Stimulated activated naive B cell treated with anti-CD40 and anti-IgM and Interleukin-4, amounts not matched to agents 10 μg/mL and 1 μg/mL and 100 μg/mL, for 72 hours (primary cell): Measurements from ENCODE around the gene ARMC10.
"Not testable (repeated sequence)": the region's sequence is repeated elsewhere in the genome, so short reads cannot be mapped to it uniquely, and the experiment has no call there.

ENCODE experiments used
- ATAC-seq, 2 donors: fragments of 150-1000 bp; cut with Tn5 transposase; replicated peaks; 2 replicates each; pipeline ENCODE4 v1.10.0; 2021; ENCODE audit warnings: moderate library complexity in 1 of 2
- DNase-seq: peaks from one replicate; pipeline ENCODE4 v3.0.0; 2021
- H3K27ac Mint-ChIP-seq: one replicate; pipeline ENCODE4 v1.8.0; 2022; ENCODE audit warnings: mild to moderate bottlenecking, mixed read lengths
- H3K27me3 Mint-ChIP-seq, 2 donors: one replicate each; pipeline ENCODE4 v1.8.0; 2022; ENCODE audit warnings: mixed read lengths in 2 of 2
- H3K36me3 Mint-ChIP-seq, 2 donors: one replicate each; pipeline ENCODE4 v1.8.0; 2022; ENCODE audit warnings: mixed read lengths in 2 of 2, mild to moderate bottlenecking in 1 of 2
- H3K4me1 Mint-ChIP-seq, 2 donors: one replicate each; pipeline ENCODE4 v1.8.0; 2022; ENCODE audit warnings: mixed read lengths in 2 of 2, mild to moderate bottlenecking in 1 of 2
- H3K4me3 Mint-ChIP-seq, 2 donors: one replicate each; pipeline ENCODE4 v1.8.0; 2022; ENCODE audit warnings: mild to moderate bottlenecking in 2 of 2, mixed read lengths in 2 of 2, moderate library complexity in 1 of 2
- H3K9me3 Mint-ChIP-seq, 2 donors: one replicate each; pipeline ENCODE4 v1.8.0; 2022; ENCODE audit warnings: mixed read lengths in 2 of 2, mild to moderate bottlenecking in 1 of 2

Gene ARMC10

GRCh38 chr7:103094102-103094501, 19.2 kb downstream of the ARMC10 start:
- Mint-ChIP-seq H3K4me3 (no peak overlapping the region), H3K27ac (no peak overlapping the region), H3K9me3 (no peaks in the 10 kb centered on the region), H3K4me1 (no peaks in the 10 kb centered on the region), H3K36me3 (peaks cover 25 to 49% of the 10 kb centered on the region in 2 donors), H3K27me3 (no peaks in the 10 kb centered on the region)
- DNase-seq: no peak
- ATAC-seq: no peak

GRCh38 chr7:103095558-103095957, 20.6 kb downstream of the ARMC10 start:
- DNase-seq, H3K9me3 Mint-ChIP-seq, H3K27me3 Mint-ChIP-seq, ATAC-seq, H3K27ac Mint-ChIP-seq, H3K4me1 Mint-ChIP-seq, H3K4me3 Mint-ChIP-seq: not testable (repeated sequence)
- H3K36me3 Mint-ChIP-seq: peaks cover 24 to 41% of the 10 kb centered on the region in 2 donors

- H3K4me1 Mint-ChIP-seq: no peaks in the 10 kb centered on the region
- no peaks in the 10 kb centered on the region for H3K27me3 Mint-ChIP-seq
- peaks cover 22 to 36% of the 10 kb centered on the region in 2 donors for H3K36me3 Mint-ChIP-seq
- ATAC-seq: no peak
- DNase-seq: no peak
- H3K27ac Mint-ChIP-seq: no peak overlapping the region
- H3K9me3 Mint-ChIP-seq: no peaks in the 10 kb centered on the region
- H3K4me3 Mint-ChIP-seq: no peak overlapping the region
Observed at GRCh38 chr7:103097041-103097440, 22.1 kb downstream of the ARMC10 start.

- DNase-seq (no peak), ATAC-seq (no peak)
- H3K4me3 Mint-ChIP-seq: no peak overlapping the region
- H3K27me3 Mint-ChIP-seq: no peaks in the 10 kb centered on the region
- H3K27ac Mint-ChIP-seq: no peak overlapping the region
- no peaks in the 10 kb centered on the region for H3K9me3 Mint-ChIP-seq
- H3K36me3 Mint-ChIP-seq: peaks cover 22 to 40% of the 10 kb centered on the region in 2 donors
- H3K4me1 Mint-ChIP-seq: no peaks in the 10 kb centered on the region
Observed at GRCh38 chr7:103100348-103100747, 25.4 kb downstream of the ARMC10 start.

- Mint-ChIP-seq H3K36me3 (peaks cover 19 to 38% of the 10 kb centered on the region in 2 donors), H3K27ac (no peak overlapping the region)
Observed at GRCh38 chr7:103101543-103101942, 26.6 kb downstream of the ARMC10 start.

GRCh38 chr7:103106005-103106702, 31.2 kb downstream of the ARMC10 start:
- Mint-ChIP-seq H3K36me3 (peaks cover 51 to 61% of the 10 kb centered on the region in 2 donors), H3K27ac (no peak overlapping the region), H3K27me3 (no peaks in the 10 kb centered on the region), H3K4me3 (no peak overlapping the region), H3K4me1 (peaks cover 5 to 16% of the 10 kb centered on the region in 2 donors), H3K9me3 (peaks cover 5 to 14% of the 10 kb centered on the region in 2 donors)
- ATAC-seq: no peak
- no peak for DNase-seq

More at GRCh38 chr7:103101543-103101942, 26.6 kb downstream of the ARMC10 start:
- no peaks in the 10 kb centered on the region for H3K27me3 Mint-ChIP-seq
- no peak overlapping the region for H3K4me3 Mint-ChIP-seq
- no peaks in the 10 kb centered on the region for H3K9me3 Mint-ChIP-seq
- ATAC-seq (no peak), DNase-seq (no peak)
- H3K4me1 Mint-ChIP-seq: no peaks in the 10 kb centered on the region

GRCh38 chr7:103106703-103107070, 31.7 kb downstream of the ARMC10 start:
- not testable (repeated sequence) for ATAC-seq, H3K27me3 Mint-ChIP-seq, H3K4me3 Mint-ChIP-seq, H3K27ac Mint-ChIP-seq, DNase-seq
- H3K9me3 Mint-ChIP-seq: peaks cover 5 to 14% of the 10 kb centered on the region in 2 donors
- H3K4me1 Mint-ChIP-seq: peaks cover 5 to 16% of the 10 kb centered on the region in 2 donors
- H3K36me3 Mint-ChIP-seq: peaks cover 57 to 66% of the 10 kb centered on the region in 2 donors

- Mint-ChIP-seq H3K9me3 (peaks cover 5 to 14% of the 10 kb centered on the region in 2 donors), H3K27ac (no peak overlapping the region), H3K27me3 (no peaks in the 10 kb centered on the region), H3K4me3 (no peak overlapping the region), H3K36me3 (peaks cover 49 to 58% of the 10 kb centered on the region in 2 donors), H3K4me1 (peaks cover 3 to 8% of the 10 kb centered on the region in 2 donors)
- no peak for ATAC-seq
- no peak for DNase-seq
Observed at GRCh38 chr7:103113164-103113563, 38.2 kb downstream of the ARMC10 start.

GRCh38 chr7:103114576-103115008, 39.7 kb downstream of the ARMC10 start:
- peaks cover 0 to 8% of the 10 kb centered on the region in 2 donors for H3K4me1 Mint-ChIP-seq
- no peak overlapping the region for H3K4me3 Mint-ChIP-seq
- peaks cover 38 to 45% of the 10 kb centered on the region in 2 donors for H3K36me3 Mint-ChIP-seq
- no peak overlapping the region for H3K27ac Mint-ChIP-seq
- ATAC-seq: no peak
- no peak for DNase-seq
- H3K9me3 Mint-ChIP-seq: peaks cover 3 to 7% of the 10 kb centered on the region in 2 donors
- H3K27me3 Mint-ChIP-seq: no peaks in the 10 kb centered on the region

- H3K27ac Mint-ChIP-seq: no peak overlapping the region
- H3K4me3 Mint-ChIP-seq: no peak overlapping the region
- no peak for ATAC-seq
- H3K4me1 Mint-ChIP-seq: peaks cover 0 to 4% of the 10 kb centered on the region in 2 donors
- no peaks in the 10 kb centered on the region for H3K27me3 Mint-ChIP-seq
- no peak for DNase-seq
- H3K9me3 Mint-ChIP-seq: peaks cover under 1 to 2% of the 10 kb centered on the region in 2 donors
- H3K36me3 Mint-ChIP-seq: peaks cover 31 to 39% of the 10 kb centered on the region in 2 donors
Observed at GRCh38 chr7:103115771-103116170, 40.8 kb downstream of the ARMC10 start.

- ATAC-seq (no peak), DNase-seq (no peak)
- Mint-ChIP-seq H3K27me3 (no peaks in the 10 kb centered on the region), H3K27ac (no peak overlapping the region), H3K4me1 (no peaks in the 10 kb centered on the region), H3K36me3 (peaks cover 29 to 36% of the 10 kb centered on the region in 2 donors), H3K4me3 (no peak overlapping the region), H3K9me3 (no peaks in the 10 kb centered on the region)
Observed at GRCh38 chr7:103116511-103116910, 41.6 kb downstream of the ARMC10 start.

GRCh38 chr7:103116991-103117390, 42.1 kb downstream of the ARMC10 start:
- DNase-seq (no peak), ATAC-seq (no peak)
- H3K9me3 Mint-ChIP-seq: no peaks in the 10 kb centered on the region
- no peak overlapping the region for H3K4me3 Mint-ChIP-seq
- no peak overlapping the region for H3K27ac Mint-ChIP-seq
- H3K27me3 Mint-ChIP-seq: no peaks in the 10 kb centered on the region
- peaks cover 27 to 35% of the 10 kb centered on the region in 2 donors for H3K36me3 Mint-ChIP-seq
- no peaks in the 10 kb centered on the region for H3K4me1 Mint-ChIP-seq

GRCh38 chr7:103117465-103117864, 42.5 kb downstream of the ARMC10 start:
- H3K4me1 Mint-ChIP-seq: no peaks in the 10 kb centered on the region
- DNase-seq: no peak
- no peak overlapping the region for H3K4me3 Mint-ChIP-seq
- H3K9me3 Mint-ChIP-seq: no peaks in the 10 kb centered on the region
- peaks cover 26 to 33% of the 10 kb centered on the region in 2 donors for H3K36me3 Mint-ChIP-seq
- no peak overlapping the region for H3K27ac Mint-ChIP-seq
- no peaks in the 10 kb centered on the region for H3K27me3 Mint-ChIP-seq
- ATAC-seq: no peak

GRCh38 chr7:103119791-103120291, 44.9 kb downstream of the ARMC10 start:
- H3K27ac Mint-ChIP-seq: no peak overlapping the region
- DNase-seq: no peak
- no peak for ATAC-seq
- no peak overlapping the region for H3K4me3 Mint-ChIP-seq
- no peaks in the 10 kb centered on the region for H3K9me3 Mint-ChIP-seq
- H3K36me3 Mint-ChIP-seq: peaks cover 21 to 26% of the 10 kb centered on the region in 2 donors
- H3K27me3 Mint-ChIP-seq: no peaks in the 10 kb centered on the region
- H3K4me1 Mint-ChIP-seq: no peaks in the 10 kb centered on the region

- Mint-ChIP-seq H3K4me1 (no peaks in the 10 kb centered on the region), H3K4me3 (no peak overlapping the region), H3K27me3 (no peaks in the 10 kb centered on the region), H3K9me3 (no peaks in the 10 kb centered on the region), H3K36me3 (peaks cover 21 to 26% of the 10 kb centered on the region in 2 donors), H3K27ac (no peak overlapping the region)
- DNase-seq (no peak), ATAC-seq (no peak)
Observed at GRCh38 chr7:103120362-103120761, 45.4 kb downstream of the ARMC10 start.
